ENCODE data around the gene SLC4A1.

DNA sequence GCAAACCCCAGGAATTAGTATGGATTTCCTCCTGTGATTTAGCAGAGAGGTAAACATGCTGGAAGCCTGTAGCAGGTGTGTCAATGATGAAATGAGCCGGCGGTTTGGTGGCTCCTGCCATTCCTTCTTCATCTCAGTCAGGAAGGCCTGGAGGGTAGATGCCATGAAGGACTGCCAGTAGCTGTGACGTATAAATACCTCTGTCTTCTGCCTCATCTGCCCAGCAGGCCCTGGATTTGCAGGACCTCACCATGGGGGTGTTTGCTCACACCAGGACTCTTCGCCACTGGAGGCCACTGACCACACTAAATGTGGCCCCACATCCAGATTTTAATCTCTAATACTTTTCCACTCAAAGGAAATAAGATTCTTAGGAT is 16.1 kb upstream of the SLC4A1 start:
- TF ChIP-seq, protein P1, sequence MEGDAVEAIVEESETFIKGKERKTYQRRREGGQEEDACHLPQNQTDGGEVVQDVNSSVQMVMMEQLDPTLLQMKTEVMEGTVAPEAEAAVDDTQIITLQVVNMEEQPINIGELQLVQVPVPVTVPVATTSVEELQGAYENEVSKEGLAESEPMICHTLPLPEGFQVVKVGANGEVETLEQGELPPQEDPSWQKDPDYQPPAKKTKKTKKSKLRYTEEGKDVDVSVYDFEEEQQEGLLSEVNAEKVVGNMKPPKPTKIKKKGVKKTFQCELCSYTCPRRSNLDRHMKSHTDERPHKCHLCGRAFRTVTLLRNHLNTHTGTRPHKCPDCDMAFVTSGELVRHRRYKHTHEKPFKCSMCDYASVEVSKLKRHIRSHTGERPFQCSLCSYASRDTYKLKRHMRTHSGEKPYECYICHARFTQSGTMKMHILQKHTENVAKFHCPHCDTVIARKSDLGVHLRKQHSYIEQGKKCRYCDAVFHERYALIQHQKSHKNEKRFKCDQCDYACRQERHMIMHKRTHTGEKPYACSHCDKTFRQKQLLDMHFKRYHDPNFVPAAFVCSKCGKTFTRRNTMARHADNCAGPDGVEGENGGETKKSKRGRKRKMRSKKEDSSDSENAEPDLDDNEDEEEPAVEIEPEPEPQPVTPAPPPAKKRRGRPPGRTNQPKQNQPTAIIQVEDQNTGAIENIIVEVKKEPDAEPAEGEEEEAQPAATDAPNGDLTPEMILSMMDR (IDR thresholded peaks at IDR 0.05), result no peak
- TF ChIP-seq POLR2A (IDR thresholded peaks at IDR 0.05), result no peak

Measured in heart left ventricle (tissue), 13 donors.